Body of pancreas (tissue), 4 donors: Measurements from ENCODE around the gene POLR1C. TPM values are rescaled to one million over a fixed set of nuclear protein-coding genes. Genes with fewer than 3 reads are reported as not detected.
A peak's percentile ranks its signal among the peaks of the same experiment; 100 is the strongest.

ENCODE experiments used
- ATAC-seq: fragments of 150-250 bp; one replicate; pipeline ENCODE4 v1.9.1; 2016
- DNase-seq, 4 donors: peaks; one replicate each; pipeline ENCODE4 v3.0.0-alpha.2; 2019
- H3K27ac ChIP-seq, 4 donors: fragments of 200-600 bp; sonication (generic); 1 replicate in 3 of 4; 2 replicates in 1 of 4; pipeline versions ENCODE4 v1.5.1 to v1.6.1; 2016 to 2019; ENCODE audit warnings: mild to moderate bottlenecking in 1 of 4, mixed read lengths in 1 of 4, moderate library complexity in 1 of 4
- H3K27me3 ChIP-seq, 2 donors: fragments of 200-600 bp; sonication (generic); one replicate each; pipeline ENCODE4 v1.6.0; 2016; ENCODE audit warnings: mild to moderate bottlenecking in 1 of 2
- H3K36me3 ChIP-seq, 2 donors: fragments of 200-600 bp; sonication (generic); replicated peaks in 1 of 2; 2 replicates each; pipeline ENCODE4 v1.5.1; 2016; ENCODE audit warnings: low read depth in 2 of 2; ENCODE audit not compliant: insufficient read depth in 1 of 2
- H3K4me1 ChIP-seq: fragments of 200-600 bp; sonication (generic); one replicate; pipeline ENCODE4 v1.6.0; 2016
- H3K4me3 ChIP-seq, 2 donors: fragments of 200-600 bp; sonication (generic); 1 replicate in 1 of 2; 2 replicates in 1 of 2; pipeline ENCODE4 v1.5.1; 2016 to 2019
- H3K9me3 ChIP-seq, 3 donors: fragments of 200-600 bp; sonication (generic); 1 replicate in 2 of 3; 2 replicates in 1 of 3; pipeline ENCODE4 v1.5.1; 2016
- CTCF ChIP-seq, 7 experiments: fragments of 450-650 bp in 4 of 7; fragments of 200-600 bp in 3 of 7; sonication (generic) in 3 of 7; IDR thresholded peaks; one replicate each; pipeline ENCODE4 v1.5.1; 2016 to 2019; ENCODE audit warnings: antibody characterized with exemption in 7 of 7
- POLR2A ChIP-seq, 3 donors: fragments of 450-650 bp; IDR thresholded peaks; one replicate each; pipeline ENCODE4 v1.6.1; 2016; ENCODE audit warnings: antibody characterized with exemption in 3 of 3, mild to moderate bottlenecking in 2 of 3
- WGBS, 2 donors: methylation state at CpG; one replicate each; pipeline ENCODE4 v1.1.5; 2017; 5-methylcytosine and 5-hydroxymethylcytosine counted together
- intact Hi-C: fragments of 100-400 bp; cut with DNase I; formaldehyde crosslinking; loops from one replicate; pipeline ENCODE4 v1.15.1; 2023
- total RNA-seq, 2 donors: library from RNA; depleted of rRNA; stranded (reverse); fragments of >200 nt; gene quantifications; one replicate each; pipeline ENCODE4 v1.1.0, GENCODE V29; 2016

Gene POLR1C
- total RNA-seq, 2 donors from 2014 or later: 19.1 to 20.2 TPM

- no peaks in the 10 kb centered on the region for H3K27me3 ChIP-seq
- TF ChIP-seq POLR2A (IDR thresholded peaks at IDR 0.05) (no peak), CTCF (IDR thresholded peaks at IDR 0.05) (no peak)
- DNase-seq (no peak), ATAC-seq (no peak)
- 62 to 74% methylated on average over 3 to 4 of the region's 4 CpGs for WGBS, 2 donors
- no peaks in the 10 kb centered on the region for H3K9me3 ChIP-seq
- no peak overlapping the region for H3K27ac ChIP-seq
- H3K4me3 ChIP-seq: no peak overlapping the region
- H3K36me3 ChIP-seq: no peaks in the 10 kb centered on the region
- intact Hi-C loops: no loop called here
- peaks cover 12% of the 10 kb centered on the region for H3K4me1 ChIP-seq
Measured at GRCh38 chr6:43488667-43489276, 28.1 kb upstream of the POLR1C start.

DNA sequence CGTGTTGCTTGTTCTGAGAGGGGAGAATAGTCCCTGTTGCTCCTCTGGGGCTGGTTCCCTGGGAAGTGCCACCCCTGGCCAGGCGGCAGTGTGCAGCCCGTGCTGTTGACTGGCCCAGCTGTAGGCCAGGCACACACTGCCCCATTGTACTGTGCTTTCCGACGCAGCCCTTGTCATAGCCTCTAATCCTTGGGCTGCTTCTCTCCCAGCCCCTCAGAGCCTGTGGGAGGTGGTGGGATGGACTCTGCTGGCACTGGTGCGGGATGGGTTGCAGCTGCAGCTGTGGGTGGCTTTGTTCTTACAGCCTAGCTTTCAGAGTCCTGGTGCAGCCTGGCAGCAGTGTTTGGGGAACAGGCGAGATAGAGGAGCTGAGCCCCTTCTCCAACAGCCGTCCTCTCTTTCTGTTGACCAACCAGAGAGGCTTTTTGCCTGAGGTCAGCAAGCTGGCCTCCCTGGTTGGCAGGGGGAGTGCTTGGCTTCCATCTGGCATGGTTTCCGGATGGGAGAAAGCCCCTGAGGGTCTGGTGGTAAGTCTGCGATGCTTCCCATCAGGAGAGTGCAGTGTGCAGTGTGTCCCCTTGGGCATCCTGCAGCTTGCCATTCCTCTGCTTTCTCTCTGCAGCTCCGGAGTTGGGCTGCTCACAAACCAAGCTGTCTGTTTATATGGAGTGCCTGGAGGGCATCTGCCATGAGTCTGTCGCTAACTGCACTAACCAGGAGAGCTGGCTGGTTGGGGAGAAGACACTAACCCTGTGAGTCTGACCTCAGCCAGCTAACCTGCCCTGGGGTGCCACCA lies 27.4 kb upstream of the POLR1C start:
- DNase-seq (no peak), ATAC-seq (no peak)
- Histone ChIP-seq H3K27me3 (no peaks in the 10 kb centered on the region), H3K4me3 (no peak overlapping the region), H3K9me3 (no peaks in the 10 kb centered on the region), H3K27ac (no peak overlapping the region), H3K36me3 (no peaks in the 10 kb centered on the region), H3K4me1 (peaks cover 12% of the 10 kb centered on the region)
- TF ChIP-seq CTCF (IDR thresholded peaks at IDR 0.05): no peak
- no peak for TF ChIP-seq POLR2A (IDR thresholded peaks at IDR 0.05)
- 94 to 95% methylated on average over 7 to 12 of the region's 12 CpGs for WGBS, 2 donors
- intact Hi-C loops: no loop called here

DNA sequence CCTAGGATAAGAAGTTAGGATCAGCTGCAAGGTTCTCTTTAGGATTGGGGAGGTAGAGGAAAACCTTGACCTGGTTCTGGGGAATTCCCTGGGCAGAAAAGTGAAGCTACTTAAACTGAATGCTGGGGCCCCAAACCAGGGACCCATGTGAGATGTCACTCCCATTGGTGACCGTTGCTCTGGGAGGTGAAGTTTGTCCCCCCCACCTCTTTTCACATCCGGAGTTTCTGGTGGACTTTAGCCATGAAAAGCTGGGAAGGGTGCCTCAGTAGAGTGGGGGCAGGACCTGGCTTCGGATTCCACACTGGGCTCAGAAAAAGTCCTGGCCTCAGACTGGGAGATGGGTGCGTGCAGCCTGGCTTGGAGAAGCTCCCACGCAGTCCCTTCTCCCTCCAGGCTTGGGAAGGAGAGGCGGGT lies 26.4 kb upstream of the POLR1C start:
- Histone ChIP-seq H3K4me1 (peaks cover 12% of the 10 kb centered on the region), H3K36me3 (no peaks in the 10 kb centered on the region), H3K9me3 (no peaks in the 10 kb centered on the region), H3K27ac (no peak overlapping the region), H3K27me3 (no peaks in the 10 kb centered on the region), H3K4me3 (no peak overlapping the region)
- no peak for TF ChIP-seq POLR2A (IDR thresholded peaks at IDR 0.05)
- DNase-seq (no peak), ATAC-seq (no peak)
- 80 to 81% methylated on average over 4 to 6 of the region's 6 CpGs for WGBS, 2 donors
- intact Hi-C loops: no loop called here

DNA sequence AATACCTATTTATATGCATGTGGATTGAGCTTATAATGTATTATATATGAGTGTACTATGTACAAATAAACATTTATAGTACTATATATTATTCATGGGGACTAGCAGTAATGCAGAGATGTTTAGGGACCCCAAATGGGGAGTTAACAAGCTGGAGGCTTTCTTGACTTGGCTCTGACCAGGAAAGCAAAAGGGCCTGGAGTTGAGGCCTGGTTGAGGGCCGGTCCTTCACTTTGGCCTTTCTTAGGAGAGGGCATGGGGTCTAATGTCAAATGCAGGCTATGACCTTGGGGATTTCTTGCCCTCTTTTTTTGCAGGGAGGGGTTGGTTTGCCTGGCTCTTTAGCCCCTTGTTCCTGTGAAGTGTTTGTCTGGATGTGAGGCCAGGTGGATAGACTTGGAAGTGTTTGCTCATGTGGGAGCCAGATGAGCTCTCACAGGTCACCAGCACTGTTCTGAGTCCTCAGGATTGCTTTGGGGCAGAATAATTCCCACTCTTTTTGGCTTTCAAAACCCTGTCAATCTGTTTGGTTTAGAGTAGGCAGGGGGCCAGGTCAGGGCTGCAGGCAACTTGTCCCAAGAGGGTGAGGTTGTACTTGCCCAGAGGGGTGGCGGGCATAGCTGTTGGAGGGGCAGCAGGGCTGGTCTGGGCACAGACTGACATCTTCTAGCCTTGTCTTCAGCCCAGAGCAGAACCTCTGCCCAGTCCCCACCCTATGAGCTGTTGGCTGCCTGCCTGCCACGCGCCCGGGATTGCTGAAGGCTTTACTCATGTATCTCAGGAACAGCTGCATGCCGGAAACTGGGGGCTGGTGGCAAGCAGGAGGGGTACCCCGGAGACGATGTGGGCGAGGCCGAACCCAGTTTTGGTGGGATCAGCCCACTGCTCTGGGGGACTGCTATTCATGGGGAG lies 24.9 kb upstream of the POLR1C start:
- DNase-seq (peak in 2 of 4 donors; percentile 52 to 57), ATAC-seq (peak; percentile 25)
- no peak overlapping the region for H3K4me3 ChIP-seq
- no peaks in the 10 kb centered on the region for H3K36me3 ChIP-seq
- WGBS, 2 donors: 47 to 53% methylated on average over 4 to 10 of the region's 10 CpGs
- TF ChIP-seq CTCF (IDR thresholded peaks at IDR 0.05) (no peak), POLR2A (IDR thresholded peaks at IDR 0.05) (no peak)
- H3K27ac ChIP-seq: no peak overlapping the region
- intact Hi-C loops: no loop called here
- H3K27me3 ChIP-seq: no peaks in the 10 kb centered on the region
- peaks cover 12% of the 10 kb centered on the region for H3K4me1 ChIP-seq
- no peaks in the 10 kb centered on the region for H3K9me3 ChIP-seq

DNA sequence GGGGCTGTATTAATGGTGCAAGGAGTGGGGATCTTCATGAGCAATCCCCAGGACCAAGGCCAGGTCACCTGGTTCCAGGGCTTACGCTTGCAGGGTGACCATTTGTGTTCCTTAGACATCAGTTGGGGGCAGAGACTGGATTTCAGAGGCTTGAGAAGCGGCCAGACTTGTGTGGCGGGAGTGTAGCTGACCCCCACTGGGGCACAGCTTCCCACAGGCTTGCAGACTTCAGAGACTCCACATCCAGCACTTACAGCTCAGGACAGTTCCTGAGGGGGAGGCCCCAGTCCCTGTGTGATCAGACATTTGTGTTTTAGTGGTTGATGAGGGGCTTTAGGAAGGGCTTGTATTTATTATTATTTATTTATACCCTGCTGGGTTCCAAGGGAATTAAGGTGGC lies 24.2 kb upstream of the POLR1C start:
- ATAC-seq: no peak

More for the DNA sequence above, 24.2 kb upstream of the POLR1C start:
- Histone ChIP-seq H3K27me3 (no peaks in the 10 kb centered on the region), H3K4me1 (peaks cover 12% of the 10 kb centered on the region), H3K4me3 (no peak overlapping the region), H3K36me3 (peaks cover 0 to 2% of the 10 kb centered on the region in 2 donors), H3K9me3 (no peaks in the 10 kb centered on the region), H3K27ac (no peak overlapping the region)
- DNase-seq: no peak
- TF ChIP-seq POLR2A (IDR thresholded peaks at IDR 0.05) (no peak), CTCF (IDR thresholded peaks at IDR 0.05) (no peak)
- WGBS, 2 donors: 91 to 100% methylated on average over 2 to 3 of the region's 3 CpGs
- intact Hi-C loops: no loop called here
